ENCODE data around the gene PPP2R3C.

DNA sequence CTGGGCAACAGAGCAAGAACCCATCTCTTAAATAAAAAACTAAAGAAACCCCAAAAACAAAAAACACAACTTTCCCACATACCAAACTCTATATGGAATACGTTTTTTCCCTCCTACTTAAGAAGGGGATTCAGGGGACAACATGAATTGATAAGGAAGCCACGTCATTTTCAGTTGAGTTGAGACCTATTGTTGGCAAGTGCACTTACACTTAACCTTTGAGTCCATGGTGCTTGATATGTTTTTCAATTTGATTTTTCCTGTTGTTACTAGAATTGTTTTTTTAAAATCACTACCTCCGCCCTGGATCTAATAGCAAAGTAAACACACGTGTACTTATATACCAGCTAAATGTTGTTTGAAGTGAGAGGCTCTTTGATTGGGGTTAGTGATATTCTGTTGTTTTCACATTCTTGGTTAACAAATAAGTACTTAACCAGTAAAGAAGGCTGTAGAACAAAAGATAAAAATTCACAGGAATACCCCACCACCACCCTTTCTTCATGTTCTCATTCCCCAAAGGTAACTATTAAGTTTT is 73.7 kb downstream of the PPP2R3C start:
- TF ChIP-seq, protein P1, sequence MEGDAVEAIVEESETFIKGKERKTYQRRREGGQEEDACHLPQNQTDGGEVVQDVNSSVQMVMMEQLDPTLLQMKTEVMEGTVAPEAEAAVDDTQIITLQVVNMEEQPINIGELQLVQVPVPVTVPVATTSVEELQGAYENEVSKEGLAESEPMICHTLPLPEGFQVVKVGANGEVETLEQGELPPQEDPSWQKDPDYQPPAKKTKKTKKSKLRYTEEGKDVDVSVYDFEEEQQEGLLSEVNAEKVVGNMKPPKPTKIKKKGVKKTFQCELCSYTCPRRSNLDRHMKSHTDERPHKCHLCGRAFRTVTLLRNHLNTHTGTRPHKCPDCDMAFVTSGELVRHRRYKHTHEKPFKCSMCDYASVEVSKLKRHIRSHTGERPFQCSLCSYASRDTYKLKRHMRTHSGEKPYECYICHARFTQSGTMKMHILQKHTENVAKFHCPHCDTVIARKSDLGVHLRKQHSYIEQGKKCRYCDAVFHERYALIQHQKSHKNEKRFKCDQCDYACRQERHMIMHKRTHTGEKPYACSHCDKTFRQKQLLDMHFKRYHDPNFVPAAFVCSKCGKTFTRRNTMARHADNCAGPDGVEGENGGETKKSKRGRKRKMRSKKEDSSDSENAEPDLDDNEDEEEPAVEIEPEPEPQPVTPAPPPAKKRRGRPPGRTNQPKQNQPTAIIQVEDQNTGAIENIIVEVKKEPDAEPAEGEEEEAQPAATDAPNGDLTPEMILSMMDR (IDR thresholded peaks at IDR 0.05), result no peak
- TF ChIP-seq POLR2AphosphoS5 (IDR thresholded peaks at IDR 0.05) (no peak), POLR2A (IDR thresholded peaks at IDR 0.05) (no peak)

Data from upper lobe of left lung (tissue), 4 donors.